Measurements from ENCODE around the gene COL18A1.

Gene COL18A1

GRCh38 chr21:45540601-45540970 lies 135.6 kb downstream of the COL18A1 start:
- no peak for TF ChIP-seq POLR2A (IDR thresholded peaks at IDR 0.05; ENCODE audit: low read depth, low read length)
- FAIRE-seq (no peak), DNase-seq (ENCODE audit: insufficient read length, low spot score) (no peak)

- peak; percentile 28; the same call in 1 of the 2 replicates for TF ChIP-seq POLR2A (IDR thresholded peaks at IDR 0.05; ENCODE audit: low read depth, low read length)
- peak; percentile 99 for DNase-seq (ENCODE audit: insufficient read length, low spot score)
- FAIRE-seq = no peak
These were observed 136.5 kb downstream of the COL18A1 start for GRCh38 chr21:45541221-45542039.

GRCh38 chr21:45542242-45542666 lies 137.3 kb downstream of the COL18A1 start, which contains the start of gene SLC19A1:
Gene SLC19A1, minus strand, starts transcription at chr21:45542440. Its CDS starts 4,481 bp downstream, at chr21:45537959.
- FAIRE-seq (no peak), DNase-seq (ENCODE audit: insufficient read length, low spot score) (peak; percentile 99)
- peak; percentile 64; the same call in 1 of the 2 replicates for TF ChIP-seq POLR2A (IDR thresholded peaks at IDR 0.05; ENCODE audit: low read depth, low read length)

- DNase-seq (ENCODE audit: insufficient read length, low spot score) (no peak), FAIRE-seq (no peak)
- TF ChIP-seq POLR2A (IDR thresholded peaks at IDR 0.05; ENCODE audit: low read depth, low read length) = no peak
These were observed 137.9 kb downstream of the COL18A1 start for GRCh38 chr21:45542667-45543370.

GRCh38 chr21:45543371-45543709 lies 138.4 kb downstream of the COL18A1 start:
- no peak for DNase-seq (ENCODE audit: insufficient read length, low spot score)
- no peak for FAIRE-seq
- TF ChIP-seq POLR2A (IDR thresholded peaks at IDR 0.05; ENCODE audit: low read depth, low read length) = no peak

GRCh38 chr21:45543710-45544448 lies 138.9 kb downstream of the COL18A1 start:
- DNase-seq (ENCODE audit: insufficient read length, low spot score) = no peak

GRCh38 chr21:45544449-45545235 lies 139.7 kb downstream of the COL18A1 start:
- no peak for DNase-seq (ENCODE audit: insufficient read length, low spot score)
- FAIRE-seq = no peak
- no peak for TF ChIP-seq POLR2A (IDR thresholded peaks at IDR 0.05; ENCODE audit: low read depth, low read length)

More at GRCh38 chr21:45543710-45544448, 138.9 kb downstream of the COL18A1 start:
- TF ChIP-seq POLR2A (IDR thresholded peaks at IDR 0.05; ENCODE audit: low read depth, low read length) = no peak
- FAIRE-seq = no peak

- DNase-seq (ENCODE audit: insufficient read length, low spot score) (no peak), FAIRE-seq (no peak)
- TF ChIP-seq POLR2A (IDR thresholded peaks at IDR 0.05; ENCODE audit: low read depth, low read length) = no peak
These were observed 140.2 kb downstream of the COL18A1 start for GRCh38 chr21:45545236-45545570.

GRCh38 chr21:45545691-45546531 lies 140.9 kb downstream of the COL18A1 start:
- no peak for FAIRE-seq
- DNase-seq (ENCODE audit: insufficient read length, low spot score) = no peak
- TF ChIP-seq POLR2A (IDR thresholded peaks at IDR 0.05; ENCODE audit: low read depth, low read length) = no peak

GRCh38 chr21:45546636-45547544 lies 141.9 kb downstream of the COL18A1 start:
- no peak for TF ChIP-seq POLR2A (IDR thresholded peaks at IDR 0.05; ENCODE audit: low read depth, low read length)
- no peak for DNase-seq (ENCODE audit: insufficient read length, low spot score)
- FAIRE-seq = no peak

- FAIRE-seq = no peak
- DNase-seq (ENCODE audit: insufficient read length, low spot score) = no peak
- TF ChIP-seq POLR2A (IDR thresholded peaks at IDR 0.05; ENCODE audit: low read depth, low read length) = no peak
These were observed 142.6 kb downstream of the COL18A1 start for GRCh38 chr21:45547545-45547900.
